ENCODE data around the gene HGFAC. TPM values are rescaled to one million over a fixed set of nuclear protein-coding genes. Genes with fewer than 3 reads are reported as not detected.

The HGFAC gene
- total and polyA plus RNA-seq, 2 donors, result 0.19 to 1.2 TPM

DNA sequence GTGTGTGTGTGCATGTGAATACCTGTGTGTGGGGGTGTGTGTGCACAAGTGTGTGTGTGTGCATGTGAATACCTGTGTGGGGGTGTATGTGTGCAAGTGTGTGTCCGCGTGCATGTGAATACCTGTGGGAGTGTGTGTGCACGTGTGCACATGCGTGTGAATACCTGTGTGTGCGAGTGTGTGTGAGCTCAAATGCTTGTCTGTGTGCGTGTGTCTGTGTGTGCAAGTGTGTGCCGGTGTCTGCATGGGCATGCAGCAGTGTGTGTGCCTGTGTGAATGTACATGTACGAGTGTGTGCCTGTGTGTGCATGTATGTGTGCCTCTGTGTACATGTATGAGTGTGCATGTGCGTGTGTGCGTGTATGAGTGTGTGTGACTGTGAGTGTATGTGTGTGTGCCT is 26.4 kb downstream of the HGFAC start:
- peaks cover 14 to 33% of the 10 kb centered on the region in 2 donors for H3K27me3 ChIP-seq (ENCODE audit: control insufficient read depth in 2 of 2, insufficient read depth in 1 of 2, low read length in 1 of 2)
- no peak for DNase-seq (ENCODE audit: low read depth in 6 of 9, low spot score in 9 of 9)
- H3K9me3 ChIP-seq (ENCODE audit: control insufficient read depth in 2 of 2, insufficient read depth in 1 of 2, low read length in 1 of 2), result no peaks in the 10 kb centered on the region
- no peak overlapping the region for H3K4me3 ChIP-seq (ENCODE audit: low read length in 2 of 2)
- 99% methylated on average over 10 of the region's 10 CpGs for WGBS
- H3K4me1 ChIP-seq (ENCODE audit: control insufficient read depth in 2 of 2, insufficient read depth in 2 of 2, low read length in 2 of 2), result no peaks in the 10 kb centered on the region
- no peak overlapping the region for H3K27ac ChIP-seq (ENCODE audit: low read depth in 1 of 2, low read length in 1 of 2)
- no peaks in the 10 kb centered on the region for H3K36me3 ChIP-seq (ENCODE audit: control insufficient read depth in 2 of 2, insufficient read depth in 2 of 2, low read length in 1 of 2)

DNA sequence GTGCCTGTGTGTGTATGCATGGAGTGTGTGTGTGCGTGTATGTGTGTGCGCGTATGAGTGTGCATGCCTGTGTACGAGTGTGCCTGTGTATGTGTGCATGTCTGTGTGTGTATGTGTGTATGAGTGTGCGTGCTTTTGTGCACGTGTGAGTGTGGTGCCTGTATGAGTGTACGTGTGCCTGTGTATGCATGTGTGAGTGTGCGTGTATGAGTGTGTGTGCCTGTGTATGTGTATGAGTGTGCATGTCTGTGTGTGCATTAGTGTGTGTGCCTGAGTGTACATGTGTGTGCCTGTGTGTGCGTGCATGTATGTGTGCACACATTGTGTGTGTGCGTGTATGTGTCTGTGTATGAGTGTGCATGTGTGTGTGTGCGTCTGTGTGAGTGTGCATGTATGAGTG is 27.0 kb downstream of the HGFAC start:
- no peaks in the 10 kb centered on the region for H3K36me3 ChIP-seq (ENCODE audit: control insufficient read depth in 2 of 2, insufficient read depth in 2 of 2, low read length in 1 of 2)
- 98% methylated on average over 11 of the region's 11 CpGs for WGBS
- DNase-seq (ENCODE audit: low read depth in 6 of 9, low spot score in 9 of 9), result no peak
- H3K27me3 ChIP-seq (ENCODE audit: control insufficient read depth in 2 of 2, insufficient read depth in 1 of 2, low read length in 1 of 2), result peaks cover 9 to 28% of the 10 kb centered on the region in 2 donors
- H3K4me1 ChIP-seq (ENCODE audit: control insufficient read depth in 2 of 2, insufficient read depth in 2 of 2, low read length in 2 of 2), result no peaks in the 10 kb centered on the region
- H3K27ac ChIP-seq (ENCODE audit: low read depth in 1 of 2, low read length in 1 of 2), result no peak overlapping the region
- no peaks in the 10 kb centered on the region for H3K9me3 ChIP-seq (ENCODE audit: control insufficient read depth in 2 of 2, insufficient read depth in 1 of 2, low read length in 1 of 2)
- H3K4me3 ChIP-seq (ENCODE audit: low read length in 2 of 2), result no peak overlapping the region

DNA sequence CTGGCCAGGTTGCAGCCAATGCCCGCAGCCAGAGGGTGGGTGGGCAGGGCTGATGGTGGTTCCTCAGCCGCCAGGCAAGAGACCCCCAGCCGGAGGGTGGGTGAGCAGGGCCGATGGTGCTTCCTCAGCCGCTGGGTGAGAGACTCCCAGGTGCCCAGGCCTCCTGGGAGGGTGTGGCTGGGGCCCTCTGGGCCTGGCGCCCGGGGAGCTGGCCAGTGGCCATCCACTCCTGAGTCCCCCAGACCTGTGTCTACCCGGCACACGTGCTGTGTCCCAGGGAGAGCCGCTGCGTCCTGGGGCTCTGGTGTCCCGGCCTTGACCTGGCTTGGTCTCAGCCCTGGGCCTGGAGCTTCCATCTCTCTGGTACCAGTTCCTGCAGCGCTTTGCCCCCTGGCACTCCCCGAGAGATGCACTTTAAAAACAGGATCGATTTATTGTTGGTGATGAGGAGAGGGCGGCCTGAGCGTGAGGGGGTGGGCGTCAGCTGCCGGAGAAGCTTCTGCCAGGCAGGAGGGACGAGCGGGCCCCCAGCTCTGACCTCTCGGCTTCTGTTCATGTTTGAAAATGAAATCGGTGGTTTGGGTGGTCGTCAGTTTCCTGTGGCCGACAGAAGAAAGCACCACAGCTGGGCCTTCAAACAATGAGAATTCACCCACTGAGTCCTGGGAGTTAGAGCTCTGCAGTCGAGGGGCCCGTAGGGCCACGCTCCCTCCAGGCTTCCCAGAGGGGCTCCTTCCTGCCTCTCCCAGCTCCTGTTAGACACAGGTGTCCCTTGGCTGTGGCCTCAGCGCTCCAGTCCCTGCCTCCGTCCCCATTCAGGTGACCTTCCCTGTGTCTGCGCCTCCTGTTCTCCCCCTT is 27.8 kb downstream of the HGFAC start:
- 89% methylated on average over 31 of the region's 31 CpGs for WGBS
- H3K27ac ChIP-seq (ENCODE audit: low read depth in 1 of 2, low read length in 1 of 2), result no peak overlapping the region
- H3K36me3 ChIP-seq (ENCODE audit: control insufficient read depth in 2 of 2, insufficient read depth in 2 of 2, low read length in 1 of 2), result no peaks in the 10 kb centered on the region
- no peaks in the 10 kb centered on the region for H3K4me1 ChIP-seq (ENCODE audit: control insufficient read depth in 2 of 2, insufficient read depth in 2 of 2, low read length in 2 of 2)
- no peak overlapping the region for H3K4me3 ChIP-seq (ENCODE audit: low read length in 2 of 2)
- H3K9me3 ChIP-seq (ENCODE audit: control insufficient read depth in 2 of 2, insufficient read depth in 1 of 2, low read length in 1 of 2), result no peaks in the 10 kb centered on the region
- no peak for DNase-seq (ENCODE audit: low read depth in 6 of 9, low spot score in 9 of 9)
- H3K27me3 ChIP-seq (ENCODE audit: control insufficient read depth in 2 of 2, insufficient read depth in 1 of 2, low read length in 1 of 2), result peaks cover 2 to 20% of the 10 kb centered on the region in 2 donors

DNA sequence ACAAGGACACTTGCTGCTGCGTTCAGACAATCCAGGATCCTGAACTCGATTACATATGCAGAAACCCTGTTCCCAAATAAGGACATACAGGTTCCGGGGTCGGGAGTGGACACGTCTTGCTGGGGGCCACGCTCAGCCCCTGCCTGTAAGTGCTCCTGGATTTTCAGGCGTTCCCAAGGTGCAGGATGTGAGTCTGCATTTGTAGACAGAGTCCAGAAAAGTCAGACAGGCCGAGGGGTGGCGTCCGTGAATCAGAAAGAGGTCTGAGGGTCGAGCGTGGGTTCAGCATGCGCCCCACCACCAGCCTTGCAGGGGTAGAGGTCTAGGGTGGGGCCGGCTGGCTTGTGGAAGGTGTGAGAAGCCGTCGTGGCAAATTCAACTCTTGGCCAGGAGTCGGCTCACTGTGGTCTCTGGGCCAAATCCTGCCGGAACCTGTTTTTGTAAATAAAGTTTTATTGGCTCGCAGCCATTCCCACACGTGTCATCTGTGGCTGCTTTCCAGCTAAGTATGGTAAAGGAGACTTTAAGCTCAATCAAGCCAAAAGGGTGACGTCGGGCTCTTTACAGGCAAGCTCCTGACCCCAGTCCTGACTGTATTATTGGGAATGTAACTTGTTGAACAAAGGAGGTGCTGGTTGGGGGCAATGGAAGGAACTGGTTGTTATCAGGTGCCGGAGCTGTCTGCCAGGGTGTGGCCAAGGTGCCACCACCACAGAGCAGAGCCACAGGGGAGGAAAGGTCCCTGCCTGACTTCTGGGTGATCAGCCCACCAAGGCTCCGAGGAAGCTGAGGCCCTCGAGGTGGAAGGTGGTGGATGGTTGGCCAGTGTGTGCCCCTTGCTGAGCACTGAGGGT is 28.7 kb downstream of the HGFAC start:
- H3K27ac ChIP-seq (ENCODE audit: low read depth in 1 of 2, low read length in 1 of 2), result no peak overlapping the region
- H3K36me3 ChIP-seq (ENCODE audit: control insufficient read depth in 2 of 2, insufficient read depth in 2 of 2, low read length in 1 of 2), result no peaks in the 10 kb centered on the region
- no peak overlapping the region for H3K4me3 ChIP-seq (ENCODE audit: low read length in 2 of 2)
- no peaks in the 10 kb centered on the region for H3K4me1 ChIP-seq (ENCODE audit: control insufficient read depth in 2 of 2, insufficient read depth in 2 of 2, low read length in 2 of 2)
- peaks cover 2 to 11% of the 10 kb centered on the region in 2 donors for H3K27me3 ChIP-seq (ENCODE audit: control insufficient read depth in 2 of 2, insufficient read depth in 1 of 2, low read length in 1 of 2)
- no peaks in the 10 kb centered on the region for H3K9me3 ChIP-seq (ENCODE audit: control insufficient read depth in 2 of 2, insufficient read depth in 1 of 2, low read length in 1 of 2)
- no peak for DNase-seq (ENCODE audit: low read depth in 6 of 9, low spot score in 9 of 9)
- WGBS, result 91% methylated on average over 25 of the region's 25 CpGs

DNA sequence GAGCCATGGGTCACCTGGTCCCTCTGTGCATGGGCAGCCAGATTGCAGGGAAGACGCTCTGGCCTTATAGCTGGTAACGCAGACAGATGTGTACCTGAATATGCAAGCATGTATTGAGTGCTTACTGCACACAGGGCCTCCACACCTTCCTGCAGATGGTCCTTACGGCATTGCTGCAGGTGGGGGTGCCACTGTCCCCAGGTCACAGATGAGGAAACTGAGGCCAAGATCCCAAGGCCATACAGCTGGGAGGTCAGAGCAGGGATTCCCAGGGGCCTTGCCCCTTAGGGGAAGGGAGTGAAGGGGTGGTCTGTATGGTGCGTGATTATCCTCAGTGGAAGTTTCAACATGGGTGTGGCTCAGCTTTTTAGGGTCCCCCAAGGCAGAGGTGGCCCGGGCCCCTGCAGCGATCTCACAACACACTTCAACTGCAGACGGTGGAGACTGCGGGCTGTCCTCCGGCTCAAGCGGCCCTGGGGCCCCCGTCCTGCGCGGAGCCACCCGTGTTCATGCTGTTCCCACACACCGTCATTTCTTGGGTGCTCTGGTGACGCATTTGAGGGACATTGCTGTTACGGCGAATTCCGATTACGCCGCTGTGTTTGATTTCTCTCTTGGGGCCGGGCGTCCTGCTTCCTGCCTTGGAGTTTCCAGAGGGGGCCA is 29.5 kb downstream of the HGFAC start:
- no peak overlapping the region for H3K27ac ChIP-seq (ENCODE audit: low read depth in 1 of 2, low read length in 1 of 2)
- no peak overlapping the region for H3K4me3 ChIP-seq (ENCODE audit: low read length in 2 of 2)
- no peaks in the 10 kb centered on the region for H3K36me3 ChIP-seq (ENCODE audit: control insufficient read depth in 2 of 2, insufficient read depth in 2 of 2, low read length in 1 of 2)
- 97% methylated on average over 23 of the region's 23 CpGs for WGBS
- no peaks in the 10 kb centered on the region for H3K4me1 ChIP-seq (ENCODE audit: control insufficient read depth in 2 of 2, insufficient read depth in 2 of 2, low read length in 2 of 2)
- H3K27me3 ChIP-seq (ENCODE audit: control insufficient read depth in 2 of 2, insufficient read depth in 1 of 2, low read length in 1 of 2), result peaks cover under 1 to 4% of the 10 kb centered on the region in 2 donors
- DNase-seq (ENCODE audit: low read depth in 6 of 9, low spot score in 9 of 9), result no peak
- H3K9me3 ChIP-seq (ENCODE audit: control insufficient read depth in 2 of 2, insufficient read depth in 1 of 2, low read length in 1 of 2), result no peaks in the 10 kb centered on the region

DNA sequence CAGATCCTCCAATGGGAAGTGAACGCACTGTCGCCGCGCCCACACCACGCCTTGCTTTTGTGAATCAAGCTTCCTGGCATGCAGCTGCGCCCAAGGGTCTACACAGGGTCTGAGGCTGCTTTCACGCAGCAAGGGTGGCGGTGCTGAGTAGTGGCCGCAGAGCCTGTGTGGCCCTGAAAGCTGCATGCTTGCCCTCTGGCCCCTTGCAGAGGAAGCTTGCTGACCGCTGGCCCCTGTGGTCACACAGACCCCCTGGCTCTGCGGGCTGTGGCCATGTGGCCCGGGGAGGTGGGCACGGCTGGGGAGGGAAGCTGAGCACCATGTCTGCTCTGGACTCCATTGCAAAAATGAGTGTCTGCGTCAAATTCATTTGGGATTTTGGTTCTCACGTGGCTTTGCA is 30.1 kb downstream of the HGFAC start:
- no peak for DNase-seq (ENCODE audit: low read depth in 6 of 9, low spot score in 9 of 9)
- WGBS, result 89% methylated on average over 15 of the region's 15 CpGs
- Histone ChIP-seq H3K4me3 (ENCODE audit: low read length in 2 of 2) (no peak overlapping the region), H3K27ac (ENCODE audit: low read depth in 1 of 2, low read length in 1 of 2) (no peak overlapping the region), H3K27me3 (ENCODE audit: control insufficient read depth in 2 of 2, insufficient read depth in 1 of 2, low read length in 1 of 2) (no peaks in the 10 kb centered on the region), H3K9me3 (ENCODE audit: control insufficient read depth in 2 of 2, insufficient read depth in 1 of 2, low read length in 1 of 2) (no peaks in the 10 kb centered on the region), H3K4me1 (ENCODE audit: control insufficient read depth in 2 of 2, insufficient read depth in 2 of 2, low read length in 2 of 2) (no peaks in the 10 kb centered on the region), H3K36me3 (ENCODE audit: control insufficient read depth in 2 of 2, insufficient read depth in 2 of 2, low read length in 1 of 2) (no peaks in the 10 kb centered on the region)

DNA sequence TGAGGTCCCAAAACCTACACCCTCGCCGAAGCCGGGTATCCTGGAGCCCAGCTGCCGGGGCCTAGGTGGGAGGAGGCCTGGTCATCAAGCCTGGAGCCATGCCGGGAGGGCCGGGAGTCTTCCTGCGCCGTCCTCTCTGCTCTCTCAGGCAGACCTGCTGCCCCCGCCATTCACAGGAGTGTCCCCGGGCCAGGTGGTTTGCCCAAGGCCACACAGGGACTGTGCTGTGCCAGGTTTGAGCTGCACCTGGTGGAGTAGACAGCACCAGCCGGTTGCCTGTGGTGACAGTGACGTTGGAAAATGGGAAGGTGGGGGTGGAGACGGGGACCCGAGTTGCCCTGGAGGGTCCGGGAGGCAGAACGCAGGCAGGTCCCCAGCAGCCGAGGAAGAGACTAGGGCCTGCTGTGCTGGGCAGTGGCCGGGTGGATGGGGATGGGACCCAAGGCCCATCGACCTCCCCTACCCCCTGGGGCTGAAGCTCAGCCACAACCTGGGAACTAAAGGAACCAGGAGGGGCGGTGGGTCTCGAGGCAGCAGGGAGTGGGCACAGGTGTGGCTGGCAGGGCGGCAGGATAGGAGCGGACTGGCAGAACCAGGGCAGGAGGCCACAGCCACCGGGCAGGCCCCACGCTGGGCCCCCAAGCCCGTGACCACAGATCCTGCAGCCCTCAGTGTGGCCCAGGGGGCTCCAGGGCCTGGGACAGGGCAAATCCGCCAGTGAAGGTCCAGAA is 30.8 kb downstream of the HGFAC start:
- H3K36me3 ChIP-seq (ENCODE audit: control insufficient read depth in 2 of 2, insufficient read depth in 2 of 2, low read length in 1 of 2), result no peaks in the 10 kb centered on the region
- WGBS, result 94% methylated on average over 27 of the region's 27 CpGs
- no peaks in the 10 kb centered on the region for H3K9me3 ChIP-seq (ENCODE audit: control insufficient read depth in 2 of 2, insufficient read depth in 1 of 2, low read length in 1 of 2)
- DNase-seq (ENCODE audit: low read depth in 6 of 9, low spot score in 9 of 9), result no peak
- H3K4me1 ChIP-seq (ENCODE audit: control insufficient read depth in 2 of 2, insufficient read depth in 2 of 2, low read length in 2 of 2), result no peaks in the 10 kb centered on the region
- no peak overlapping the region for H3K27ac ChIP-seq (ENCODE audit: low read depth in 1 of 2, low read length in 1 of 2)
- H3K27me3 ChIP-seq (ENCODE audit: control insufficient read depth in 2 of 2, insufficient read depth in 1 of 2, low read length in 1 of 2), result no peaks in the 10 kb centered on the region
- H3K4me3 ChIP-seq (ENCODE audit: low read length in 2 of 2), result no peak overlapping the region

DNA sequence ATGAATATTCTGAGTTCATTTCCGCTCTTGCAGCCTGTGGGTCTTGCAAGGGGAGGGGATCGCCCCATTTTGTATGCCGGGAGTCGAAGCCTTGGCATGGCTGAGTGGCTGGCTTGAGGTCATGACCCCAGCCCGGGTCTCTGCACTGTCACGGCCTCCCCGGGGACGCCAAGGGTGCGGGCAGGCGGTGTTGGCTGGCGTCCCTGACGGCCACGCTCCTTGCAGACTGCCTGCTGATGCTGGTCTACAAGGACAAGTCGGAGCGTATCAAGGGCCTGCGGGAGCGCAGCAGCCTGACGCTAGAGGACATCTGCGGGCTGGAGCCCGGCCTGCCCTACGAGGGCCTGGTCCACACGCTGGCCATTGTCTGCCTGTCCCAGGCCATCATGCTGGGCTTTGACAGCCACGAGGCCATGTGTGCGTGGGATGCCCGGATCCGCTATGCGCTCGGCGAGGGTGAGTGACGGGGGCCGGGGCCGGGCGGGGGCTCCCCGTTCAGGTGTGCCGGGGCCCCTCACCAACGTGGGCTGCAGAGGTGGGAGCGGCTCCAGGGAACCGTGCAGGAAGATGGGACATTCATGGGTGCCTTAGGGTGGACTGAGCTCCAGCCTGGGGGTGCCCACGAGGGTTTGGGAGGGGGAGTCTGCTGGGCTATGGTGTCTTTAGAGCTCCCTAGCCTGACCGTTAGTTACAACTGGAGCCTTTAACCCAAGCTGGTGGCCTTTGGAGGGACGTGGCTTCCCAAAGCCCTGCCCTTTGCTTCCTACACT is 31.6 kb downstream of the HGFAC start:
- no peaks in the 10 kb centered on the region for H3K9me3 ChIP-seq (ENCODE audit: control insufficient read depth in 2 of 2, insufficient read depth in 1 of 2, low read length in 1 of 2)
- H3K27ac ChIP-seq (ENCODE audit: low read depth in 1 of 2, low read length in 1 of 2), result no peak overlapping the region
- DNase-seq (ENCODE audit: low read depth in 6 of 9, low spot score in 9 of 9), result no peak
- H3K4me3 ChIP-seq (ENCODE audit: low read length in 2 of 2), result no peak overlapping the region
- no peaks in the 10 kb centered on the region for H3K36me3 ChIP-seq (ENCODE audit: control insufficient read depth in 2 of 2, insufficient read depth in 2 of 2, low read length in 1 of 2)
- WGBS, result 86% methylated on average over 41 of the region's 41 CpGs
- H3K27me3 ChIP-seq (ENCODE audit: control insufficient read depth in 2 of 2, insufficient read depth in 1 of 2, low read length in 1 of 2), result no peaks in the 10 kb centered on the region
- no peaks in the 10 kb centered on the region for H3K4me1 ChIP-seq (ENCODE audit: control insufficient read depth in 2 of 2, insufficient read depth in 2 of 2, low read length in 2 of 2)
